WERI-Rb-1 (cell line): ENCODE results near the gene APLP1.
A peak's percentile ranks its signal among the peaks of the same experiment; 100 is the strongest.
"Not testable (repeated sequence)": the region's sequence is repeated elsewhere in the genome, so short reads cannot be mapped to it uniquely, and the experiment has no call there.

Experiments
- DNase-seq: peaks from one replicate; pipeline ENCODE4 v3.0.0-alpha.2; 2020
- H3K27ac ChIP-seq: fragments of 250-450 bp; sonication (Bioruptor Pico); 2 replicates; pipeline ENCODE4 v1.5.1; 2020; ENCODE audit warnings: mild to moderate bottlenecking, moderate library complexity
- H3K27me3 ChIP-seq: fragments of 250-450 bp; sonication (Bioruptor Pico); 2 replicates; pipeline ENCODE4 v1.5.1; 2021; ENCODE audit warnings: mild to moderate bottlenecking, low read depth, moderate library complexity; ENCODE audit not compliant: insufficient read depth, severe bottlenecking
- H3K36me3 ChIP-seq: fragments of 250-450 bp; sonication (Bioruptor Pico); 2 replicates; pipeline ENCODE4 v1.5.1; 2020; ENCODE audit warnings: mild to moderate bottlenecking, moderate library complexity
- H3K4me3 ChIP-seq: 2 replicates; pipeline ENCODE4 v1.5.1; 2011; ENCODE audit warnings: low read depth, mild to moderate bottlenecking, control low read depth, low read length
- H3K9me3 ChIP-seq: fragments of 250-450 bp; sonication (Bioruptor Pico); 2 replicates; pipeline ENCODE4 v1.5.1; 2021; ENCODE audit warnings: mild to moderate bottlenecking, moderate library complexity; ENCODE audit not compliant: severe bottlenecking
- CTCF ChIP-seq: IDR thresholded peaks from 2 replicates; pipeline ENCODE4 v1.5.1; 2011; ENCODE audit warnings: low read depth, mild to moderate bottlenecking, control low read depth, inconsistent platforms, low read length

The APLP1 gene

GRCh38 chr19:35832054-35832453, 36.3 kb upstream of the APLP1 start:
- no peak for TF ChIP-seq CTCF
- Histone ChIP-seq H3K4me3 (no peak overlapping the region), H3K27me3 (no peaks in the 10 kb centered on the region), H3K9me3 (no peaks in the 10 kb centered on the region), H3K27ac (no peak overlapping the region), H3K36me3 (peaks cover 7% of the 10 kb centered on the region; the same call in 1 of the 2 replicates)
- no peak for DNase-seq

GRCh38 chr19:35833972-35834371, 34.4 kb upstream of the APLP1 start:
- H3K36me3 ChIP-seq: peaks cover 7% of the 10 kb centered on the region; the same call in 1 of the 2 replicates
- no peak for DNase-seq
- TF ChIP-seq CTCF: no peak
- no peaks in the 10 kb centered on the region for H3K27me3 ChIP-seq
- H3K27ac ChIP-seq: no peak overlapping the region
- no peaks in the 10 kb centered on the region for H3K9me3 ChIP-seq
- H3K4me3 ChIP-seq: no peak overlapping the region

GRCh38 chr19:35836096-35836495, 32.3 kb upstream of the APLP1 start:
- H3K27ac ChIP-seq: peak overlapping the region; percentile 57
- H3K27me3 ChIP-seq, H3K4me3 ChIP-seq, H3K36me3 ChIP-seq, DNase-seq, H3K9me3 ChIP-seq: not testable (repeated sequence)

GRCh38 chr19:35841961-35842595, 26.3 kb upstream of the APLP1 start:
- Histone ChIP-seq H3K27ac (no peak overlapping the region), H3K4me3 (no peak overlapping the region), H3K27me3 (no peaks in the 10 kb centered on the region), H3K9me3 (no peaks in the 10 kb centered on the region), H3K36me3 (peaks cover 4% of the 10 kb centered on the region)
- no peak for TF ChIP-seq CTCF
- no peak for DNase-seq

- H3K27ac ChIP-seq: no peak overlapping the region
- peaks cover 4% of the 10 kb centered on the region for H3K36me3 ChIP-seq
- no peaks in the 10 kb centered on the region for H3K27me3 ChIP-seq
- no peaks in the 10 kb centered on the region for H3K9me3 ChIP-seq
- DNase-seq: no peak
- TF ChIP-seq CTCF: no peak
- no peak overlapping the region for H3K4me3 ChIP-seq
Measured at GRCh38 chr19:35842666-35843272, 25.6 kb upstream of the APLP1 start.

- Histone ChIP-seq H3K27me3 (no peaks in the 10 kb centered on the region), H3K9me3 (no peaks in the 10 kb centered on the region), H3K4me3 (no peak overlapping the region), H3K27ac (no peak overlapping the region), H3K36me3 (peaks cover 4% of the 10 kb centered on the region)
- no peak for DNase-seq
- no peak for TF ChIP-seq CTCF
Measured at GRCh38 chr19:35843676-35844481, 24.5 kb upstream of the APLP1 start.
